GM21381 (cell line): ENCODE results near the gene TAF1D.

Experiments
- ATAC-seq: cut with Tn5 transposase; IDR thresholded peaks from one replicate; pipeline ENCODE4 v1.9.1; 2021; ENCODE audit warnings: mild to moderate bottlenecking, moderate library complexity; ENCODE audit not compliant: unreplicated experiment

Gene TAF1D

GRCh38 chr11:93727985-93728791 is 13.1 kb downstream of the TAF1D start:
- no peak for ATAC-seq

GRCh38 chr11:93724089-93724488 is 17.2 kb downstream of the TAF1D start:
- ATAC-seq = no peak

- no peak for ATAC-seq
Measured at GRCh38 chr11:93720522-93720921, 20.8 kb downstream of the TAF1D start.

- ATAC-seq = no peak
Measured at GRCh38 chr11:93719310-93719709, 22.0 kb downstream of the TAF1D start.

- ATAC-seq = peak; percentile 88
Measured at GRCh38 chr11:93718057-93718563, 23.2 kb downstream of the TAF1D start.

- ATAC-seq = no peak
Measured at GRCh38 chr11:93717501-93717900, 23.8 kb downstream of the TAF1D start.

GRCh38 chr11:93715797-93716396 is 25.4 kb downstream of the TAF1D start:
- ATAC-seq = no peak

GRCh38 chr11:93712678-93713077 is 28.6 kb downstream of the TAF1D start:
- no peak for ATAC-seq

- ATAC-seq = no peak
Measured at GRCh38 chr11:93710239-93710638, 31.1 kb downstream of the TAF1D start.

GRCh38 chr11:93704237-93704636 is 37.1 kb downstream of the TAF1D start:
- ATAC-seq = no peak

GRCh38 chr11:93700830-93701229 is 40.5 kb downstream of the TAF1D start:
- no peak for ATAC-seq

GRCh38 chr11:93697611-93698010 is 43.7 kb downstream of the TAF1D start:
- ATAC-seq = no peak

GRCh38 chr11:93694557-93694956 is 46.7 kb downstream of the TAF1D start:
- no peak for ATAC-seq

- no peak for ATAC-seq
Measured at GRCh38 chr11:93694109-93694508, 47.2 kb downstream of the TAF1D start.

GRCh38 chr11:93689240-93689639 is 52.1 kb downstream of the TAF1D start:
- ATAC-seq = peak; percentile 60

- no peak for ATAC-seq
Measured at GRCh38 chr11:93686812-93687211, 54.5 kb downstream of the TAF1D start.

- ATAC-seq = no peak
Measured at GRCh38 chr11:93686226-93686625, 55.1 kb downstream of the TAF1D start.
